Measurements from ENCODE around the gene CCDC158. TPM values are rescaled to one million over a fixed set of nuclear protein-coding genes. Genes with fewer than 3 reads are reported as not detected.

Gene CCDC158
- total RNA-seq, 1 experiment from 2014 or later = not detected

Small RNAs within 50 kb of the gene (small RNA-seq; reads per million reads assigned to genes)
- gene RF00278 = 0 to 0.06 reads per million in 2 experiments
- 0 reads per million in 2 experiments for gene RNU6-1000P

Other genes starting within 250 kb of the CCDC158 start
- 133 and 137 TPM in 2 replicates for gene SCARB2, start 207.3 kb downstream of the CCDC158 start, total RNA-seq (2014; rRNA removed; shearing (Covaris generic))
- gene FAM47E, start 169.4 kb downstream of the CCDC158 start, total RNA-seq (2014; rRNA removed; shearing (Covaris generic)) = 0.30 and 0.78 TPM in 2 replicates
- gene STBD1, start 114.4 kb downstream of the CCDC158 start, total RNA-seq (2014; rRNA removed; shearing (Covaris generic)) = 1.9 and 3.3 TPM in 2 replicates
- gene SHROOM3, start 14.1 kb upstream of the CCDC158 start, total RNA-seq (2014; rRNA removed; shearing (Covaris generic)) = 0.40 and 0.58 TPM in 2 replicates

Data from NCI-H460 (cell line).